ENCODE data around the gene SH2D7.

SH2D7 gene

DNA sequence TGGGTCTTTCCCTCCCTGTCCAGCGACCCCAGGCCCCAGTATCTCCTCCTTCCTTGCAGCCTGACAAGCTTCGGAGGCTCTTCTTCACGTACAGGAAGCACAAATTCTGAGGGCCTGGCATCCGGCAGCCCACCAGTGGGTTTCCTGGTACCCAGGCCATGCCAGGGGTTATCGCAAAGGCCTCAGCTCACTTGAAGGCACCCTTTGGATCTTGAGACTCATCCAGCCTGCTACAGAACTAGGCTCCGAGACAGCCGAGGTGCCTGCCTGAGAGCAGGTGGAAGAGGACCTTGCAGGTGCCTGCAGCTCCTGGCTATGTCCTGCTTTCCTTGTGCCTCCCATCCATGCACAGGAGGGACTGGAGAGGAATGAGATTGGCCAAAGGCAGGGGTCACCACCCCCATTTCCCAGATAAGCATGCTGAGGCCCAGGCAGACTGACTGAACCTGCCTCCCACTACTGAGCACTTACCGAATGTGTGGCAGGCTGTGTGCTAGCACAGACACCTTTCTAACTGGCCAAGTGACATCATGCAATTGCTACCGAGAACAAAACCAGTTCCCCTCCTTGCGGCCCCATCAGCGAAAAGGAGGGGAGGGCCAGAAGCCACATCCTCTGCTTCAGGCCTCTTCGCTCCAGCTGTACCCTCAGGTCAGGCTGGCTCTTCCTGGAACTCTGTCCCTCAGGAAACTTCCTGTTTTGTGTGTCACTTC lies 11.2 kb downstream of the SH2D7 start:
- peak in 1 of 2 donors; percentile 48 for DNase-seq (ENCODE audit: low read depth in 1 of 2, low spot score in 1 of 2)

DNA sequence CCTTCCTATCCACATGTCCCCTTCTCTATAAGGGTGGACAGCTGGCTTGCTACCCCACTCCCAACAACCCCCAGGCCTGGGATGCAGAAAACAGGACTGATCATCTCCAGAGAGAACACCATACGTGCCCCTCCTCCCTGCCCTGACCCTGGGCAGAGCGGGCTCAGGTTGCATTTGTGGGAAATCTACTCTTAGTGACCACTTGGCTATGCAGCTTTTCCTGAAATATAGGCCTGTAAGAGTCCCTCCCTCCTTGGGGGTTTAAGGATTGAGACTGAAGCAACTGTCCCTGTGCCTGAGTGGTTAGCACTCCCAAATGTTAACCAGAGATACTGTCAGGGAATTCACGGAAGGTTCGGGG lies 11.7 kb downstream of the SH2D7 start:
- DNase-seq (ENCODE audit: low read depth in 1 of 2, low spot score in 1 of 2): no peak

- DNase-seq (ENCODE audit: low read depth in 1 of 2, low spot score in 1 of 2): no peak
Measured at GRCh38 chr15:78104566-78105475, 12.5 kb downstream of the SH2D7 start.

- DNase-seq (ENCODE audit: low read depth in 1 of 2, low spot score in 1 of 2): no peak
Measured at GRCh38 chr15:78105476-78106241, 13.3 kb downstream of the SH2D7 start.

DNA sequence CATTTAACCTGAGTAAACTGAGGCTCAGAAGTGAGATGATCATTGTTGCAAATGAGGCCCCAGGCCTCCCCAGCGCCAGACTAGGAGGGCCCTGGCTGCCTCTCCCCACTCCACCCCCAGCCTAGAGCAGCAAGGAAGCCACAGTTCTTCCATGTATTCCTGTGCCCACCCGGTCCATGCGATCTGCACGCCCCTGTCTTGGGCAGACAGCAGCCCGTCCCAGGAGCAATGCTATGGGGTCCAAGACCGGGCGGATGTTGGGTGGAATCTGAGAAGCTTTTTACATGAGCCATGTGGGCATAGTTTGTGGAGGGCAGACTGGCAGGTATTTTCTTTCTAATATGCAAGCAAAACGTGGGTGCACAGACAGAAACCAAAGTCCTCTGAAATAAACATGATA lies 15.1 kb downstream of the SH2D7 start:
- DNase-seq (ENCODE audit: low read depth in 1 of 2, low spot score in 1 of 2): no peak

DNA sequence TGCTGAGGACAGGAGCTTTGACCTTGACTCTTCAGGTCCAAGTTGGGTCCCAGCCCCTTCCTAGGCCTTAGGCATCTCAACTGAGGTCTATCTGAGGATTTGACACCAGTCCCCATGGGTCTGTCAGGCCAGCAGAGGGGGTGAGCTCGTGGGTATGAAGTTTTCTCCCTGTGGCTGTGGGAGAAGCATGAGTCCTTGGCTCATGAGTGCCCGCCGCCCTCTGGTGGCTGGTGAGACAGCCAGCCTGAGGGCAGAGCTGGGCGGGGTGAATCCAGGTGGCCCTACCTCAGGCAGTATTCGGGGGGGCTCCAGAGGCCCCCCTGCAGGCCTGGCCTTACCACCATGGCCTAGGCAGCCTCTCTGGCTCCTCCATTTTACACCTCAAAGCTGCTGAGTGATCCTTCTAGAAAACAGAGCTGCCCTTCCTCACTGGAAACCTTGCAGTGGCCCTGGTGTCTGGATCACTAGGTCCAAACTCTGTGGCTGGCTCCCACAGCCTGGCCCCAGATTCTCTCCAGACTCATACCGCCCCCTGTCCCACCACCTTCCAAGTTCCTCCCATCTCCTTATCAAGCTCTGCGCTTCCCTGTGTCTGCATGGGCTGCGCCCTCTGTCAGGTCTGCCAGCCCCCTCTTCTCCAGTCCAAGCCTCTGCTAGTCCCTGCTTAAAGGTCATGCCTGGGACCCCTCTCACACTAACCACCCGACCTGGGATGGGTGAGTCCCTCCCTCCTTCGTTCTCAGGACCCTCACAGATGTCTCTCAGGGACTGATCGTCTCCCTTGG lies 16.1 kb downstream of the SH2D7 start:
- peak; percentile 58 to 73 for DNase-seq (ENCODE audit: low read depth in 1 of 2, low spot score in 1 of 2)

DNA sequence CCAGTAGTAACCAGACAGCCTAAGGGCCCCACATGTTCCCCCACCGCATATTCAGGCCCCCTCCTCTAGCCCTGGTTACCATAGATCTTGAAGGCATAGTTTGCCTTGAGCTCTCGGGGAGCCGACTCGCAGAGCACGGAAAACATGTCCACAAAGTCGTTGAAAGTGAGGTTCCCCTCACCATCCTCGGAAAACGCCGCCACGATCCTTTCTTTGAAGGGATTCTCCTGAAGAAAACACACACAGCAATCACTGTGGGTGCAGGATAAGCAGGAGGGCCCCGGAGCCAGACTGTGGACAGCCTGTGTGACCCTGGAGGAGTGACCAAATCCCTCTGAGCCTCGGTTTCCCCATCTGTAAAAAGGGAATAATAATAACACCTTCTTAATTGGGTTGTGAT lies 16.8 kb downstream of the SH2D7 start:
- no peak for DNase-seq (ENCODE audit: low read depth in 1 of 2, low spot score in 1 of 2)

- no peak for DNase-seq (ENCODE audit: low read depth in 1 of 2, low spot score in 1 of 2)
Measured at GRCh38 chr15:78110096-78110495, 17.7 kb downstream of the SH2D7 start.

DNA sequence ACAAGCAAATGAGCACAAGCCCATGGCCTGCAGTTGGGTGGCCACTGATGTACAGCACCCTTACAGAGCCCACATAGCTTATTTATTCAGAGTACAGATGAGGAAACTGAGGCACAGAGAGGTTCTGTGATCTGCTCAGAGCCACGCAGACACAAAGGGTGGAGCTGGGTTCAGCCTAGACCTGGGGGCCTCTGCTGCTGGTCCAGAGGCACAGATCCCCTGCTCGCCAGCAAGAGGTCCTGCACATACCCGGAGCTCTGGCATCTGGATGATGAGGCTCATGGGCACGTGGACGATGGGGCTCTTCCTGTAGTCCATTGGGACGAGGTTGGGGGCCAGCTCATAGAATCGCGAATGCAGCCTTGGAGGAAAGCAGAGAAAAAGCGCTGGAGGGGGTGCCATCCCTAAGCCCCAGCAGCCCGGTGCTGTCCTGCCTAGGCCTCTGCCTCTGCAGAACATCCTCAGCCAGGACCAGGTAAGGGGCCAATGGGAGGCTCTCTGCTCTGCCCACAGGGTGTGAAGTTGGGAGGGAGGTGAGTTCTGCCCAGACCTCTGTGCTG lies 18.6 kb downstream of the SH2D7 start:
- DNase-seq (ENCODE audit: low read depth in 1 of 2, low spot score in 1 of 2): no peak

DNA sequence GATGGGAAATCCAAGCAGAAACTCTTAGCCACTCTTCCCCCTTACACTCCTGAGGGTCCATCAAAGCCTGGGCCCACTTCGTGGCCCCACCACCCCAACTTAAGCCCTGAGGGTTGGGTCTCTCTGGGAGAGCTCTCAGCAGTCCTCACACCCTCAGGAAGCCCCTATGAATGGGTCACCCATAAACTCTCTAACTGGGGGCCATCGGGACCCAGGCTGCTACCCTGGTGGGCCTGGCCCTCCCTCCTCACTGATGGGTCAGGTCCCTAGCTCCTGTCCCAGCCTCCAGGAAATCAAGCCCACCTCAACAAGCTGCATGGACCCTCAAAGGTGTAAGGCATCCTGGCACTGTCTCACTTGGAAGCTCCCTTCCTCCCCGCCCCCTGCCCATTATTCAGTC lies 19.4 kb downstream of the SH2D7 start:
- DNase-seq (ENCODE audit: low read depth in 1 of 2, low spot score in 1 of 2): no peak

- no peak for DNase-seq (ENCODE audit: low read depth in 1 of 2, low spot score in 1 of 2)
Measured at GRCh38 chr15:78112551-78112950, 20.2 kb downstream of the SH2D7 start.

DNA sequence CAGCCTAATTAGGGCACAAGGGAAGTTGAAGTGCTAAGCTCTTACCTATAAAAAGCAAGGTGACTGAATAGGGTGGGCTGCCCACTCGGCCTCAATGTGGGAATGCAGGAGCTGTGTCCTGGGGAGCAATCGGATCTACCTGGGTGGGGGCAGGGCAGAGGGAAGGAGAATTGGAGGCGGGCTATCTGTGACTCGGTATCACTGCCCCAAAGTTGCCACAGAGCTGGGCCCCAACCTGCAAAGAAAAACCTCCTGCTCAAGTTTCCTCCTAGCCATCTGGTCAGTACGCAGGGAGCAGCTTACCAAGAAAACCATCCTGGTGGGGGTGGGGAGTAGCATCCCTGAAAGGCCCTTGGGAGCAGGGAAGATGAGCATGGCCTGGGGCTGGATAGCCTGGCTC lies 28.2 kb downstream of the SH2D7 start:
- no peak for DNase-seq (ENCODE audit: low read depth in 1 of 2, low spot score in 1 of 2)

- no peak for DNase-seq (ENCODE audit: low read depth in 1 of 2, low spot score in 1 of 2)
Measured at GRCh38 chr15:78125267-78125666, 32.9 kb downstream of the SH2D7 start.

GRCh38 chr15:78127882-78128281 lies 35.5 kb downstream of the SH2D7 start:
- no peak for DNase-seq (ENCODE audit: low read depth in 1 of 2, low spot score in 1 of 2)

GRCh38 chr15:78129077-78129750 lies 36.9 kb downstream of the SH2D7 start:
- DNase-seq (ENCODE audit: low read depth in 1 of 2, low spot score in 1 of 2): no peak

DNA sequence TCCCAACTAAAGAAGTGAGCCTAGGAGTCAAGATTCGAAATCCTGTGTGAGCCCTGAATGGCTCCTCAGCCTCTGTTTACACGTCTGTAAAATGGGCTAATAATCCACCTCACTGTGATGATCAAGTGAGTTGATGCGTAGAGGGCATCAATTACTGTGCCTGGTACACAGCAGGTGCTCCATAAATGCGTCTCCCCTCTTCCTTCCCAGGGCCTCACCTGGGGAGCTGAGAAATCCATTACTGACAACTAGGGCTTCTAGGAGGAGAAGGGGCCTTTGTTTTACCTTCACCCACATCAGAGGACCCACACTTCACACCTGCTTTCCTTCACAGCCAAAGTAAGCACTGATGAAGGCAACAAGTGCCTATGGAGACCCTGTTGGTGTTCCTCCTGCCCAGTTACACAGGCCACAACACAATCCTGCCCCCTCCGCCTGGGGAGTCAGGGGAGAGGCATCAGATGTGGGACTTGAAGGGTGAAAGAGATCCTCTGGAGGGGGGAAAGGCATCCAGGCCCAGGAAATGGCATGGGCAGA lies 37.5 kb downstream of the SH2D7 start:
- no peak for DNase-seq (ENCODE audit: low read depth in 1 of 2, low spot score in 1 of 2)

DNA sequence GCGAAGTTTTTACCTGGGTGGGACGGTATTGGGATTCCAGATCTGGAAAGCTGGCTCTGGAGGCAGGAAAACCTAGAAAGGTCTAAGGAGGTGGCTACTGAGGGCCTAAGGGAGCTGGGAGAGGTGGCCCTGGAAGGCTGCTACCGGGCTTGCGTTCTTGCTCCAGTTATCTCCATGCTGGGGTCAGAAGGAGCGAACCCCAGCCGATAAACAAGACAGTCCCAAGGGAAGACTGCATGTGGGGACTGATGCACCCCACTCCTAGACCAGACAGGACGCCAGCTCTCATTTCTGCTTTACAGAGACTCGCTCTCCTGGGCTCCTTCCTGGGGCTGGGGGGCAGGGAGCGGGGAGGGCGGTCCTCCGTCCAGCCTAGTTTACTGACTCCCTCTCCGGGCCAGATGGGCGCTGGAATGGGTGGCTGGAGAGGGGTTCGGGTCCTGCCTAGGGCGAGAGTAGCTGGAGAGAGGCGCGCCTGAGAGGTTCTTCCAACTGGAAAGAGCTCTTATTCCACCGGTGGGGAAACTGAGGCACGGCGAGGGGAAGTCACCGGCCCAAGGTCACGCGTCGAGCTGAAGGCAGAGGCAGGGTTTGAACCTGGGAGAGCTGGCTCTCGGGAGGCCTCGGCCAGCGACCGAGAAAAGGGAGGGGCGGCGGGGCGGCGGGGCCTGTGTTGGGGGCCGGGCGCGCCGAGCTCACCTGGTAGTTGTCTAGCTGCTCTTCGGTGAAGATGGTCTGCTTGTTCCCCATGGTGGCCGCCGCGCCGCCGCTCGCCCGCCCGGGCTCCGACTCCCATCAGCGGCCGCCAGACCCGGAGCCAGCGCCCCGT lies 38.3 kb downstream of the SH2D7 start:
- DNase-seq (ENCODE audit: low read depth in 1 of 2, low spot score in 1 of 2): no peak

DNA sequence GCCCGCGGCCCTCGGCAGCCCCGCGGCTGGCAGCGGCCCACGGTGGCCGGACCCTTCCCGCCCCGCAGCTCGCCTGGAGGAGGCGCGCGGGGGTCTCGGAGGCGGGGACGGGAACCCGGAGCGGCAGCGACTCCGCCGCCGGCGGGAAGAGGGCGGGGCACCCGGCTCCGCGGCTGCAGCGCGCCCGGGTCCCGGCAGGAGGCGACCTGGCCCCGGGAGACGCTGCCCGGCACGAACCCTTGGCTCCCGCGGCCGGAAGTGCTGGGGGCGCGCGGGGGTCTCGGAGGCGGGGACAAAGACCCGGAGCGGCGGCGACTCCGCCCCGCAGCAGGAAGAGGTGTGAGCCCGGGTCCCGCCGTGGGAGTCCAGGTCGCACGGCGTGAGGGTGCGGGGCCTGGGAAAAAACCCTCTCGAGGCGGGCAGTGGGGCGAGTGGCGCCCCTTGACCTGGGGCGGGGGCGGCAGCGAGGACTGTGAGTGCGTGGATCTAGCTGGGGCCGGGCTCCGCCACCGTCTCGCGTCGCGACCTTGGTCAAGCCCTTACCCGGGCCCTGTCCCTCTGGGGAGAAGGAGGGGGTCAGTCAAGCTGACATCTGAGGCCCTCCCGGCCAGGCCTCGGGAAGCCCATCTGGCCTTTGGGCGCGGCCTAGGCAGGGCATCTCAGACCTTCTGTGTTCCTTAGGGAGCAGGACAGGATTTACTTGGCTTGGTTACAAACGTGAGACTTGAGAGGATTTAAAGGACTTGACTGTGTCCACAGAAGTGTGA lies 39.1 kb downstream of the SH2D7 start, which contains the start of gene CIB2:
TSS of gene CIB2 (minus strand) at position 151 of the 767 bp plus-strand sequence. CDS start 230 bp downstream, outside the sequence.
- peak; percentile 54 for DNase-seq (ENCODE audit: low read depth in 1 of 2, low spot score in 1 of 2)

Data from activated CD4-positive, alpha-beta T cell treated with anti-CD3 and anti-CD28 coated beads, Interleukin-2, amount 50 U/mL, for 24 hours (primary cell).